ENCODE measurements around the gene NEDD4L. TPM values are rescaled to one million over a fixed set of nuclear protein-coding genes. Genes with fewer than 3 reads are reported as not detected.
A peak's percentile ranks its signal among the peaks of the same experiment; 100 is the strongest.
"Not testable (repeated sequence)": the region's sequence is repeated elsewhere in the genome, so short reads cannot be mapped to it uniquely, and the experiment has no call there.

NEDD4L gene
- total RNA-seq, 3 donors from 2014 or later = 161 to 309 (median 256) TPM

DNA sequence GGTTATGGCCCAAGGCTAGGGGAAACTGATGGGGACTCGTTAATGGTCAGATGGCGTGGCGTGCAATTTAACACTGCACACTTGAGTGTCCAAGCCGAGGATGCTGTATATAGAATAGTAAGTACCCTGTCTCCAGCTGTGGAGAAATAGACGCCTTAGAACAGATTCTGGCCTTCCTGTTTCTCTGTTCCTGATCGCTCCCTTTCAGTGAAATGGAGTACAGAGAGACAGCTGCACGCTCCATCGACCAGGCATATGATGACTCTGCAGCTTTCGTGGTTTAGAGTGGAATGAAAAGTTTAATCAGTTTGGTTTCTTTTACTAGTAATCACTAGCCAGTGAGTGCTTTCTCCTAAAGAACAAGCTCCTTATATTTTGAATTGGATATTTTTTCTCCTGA is 213.4 kb downstream of the NEDD4L start:
- no peak overlapping the region for H3K4me3 ChIP-seq
- no peaks in the 10 kb centered on the region for H3K36me3 ChIP-seq (ENCODE audit: low read depth)
- ATAC-seq = peak; percentile 13
- DNase-seq = no peak
- intact Hi-C loops (cut with DNase I, micrococcal nuclease) = loop anchor here in 1 of 2 donors (10.0 kb wide), 1 partner anchor 63 kb away; no protein-coding TSS in a partner anchor
- H3K4me1 ChIP-seq (ENCODE audit: low read depth) = peaks cover 3% of the 10 kb centered on the region
- TF ChIP-seq, protein P1, sequence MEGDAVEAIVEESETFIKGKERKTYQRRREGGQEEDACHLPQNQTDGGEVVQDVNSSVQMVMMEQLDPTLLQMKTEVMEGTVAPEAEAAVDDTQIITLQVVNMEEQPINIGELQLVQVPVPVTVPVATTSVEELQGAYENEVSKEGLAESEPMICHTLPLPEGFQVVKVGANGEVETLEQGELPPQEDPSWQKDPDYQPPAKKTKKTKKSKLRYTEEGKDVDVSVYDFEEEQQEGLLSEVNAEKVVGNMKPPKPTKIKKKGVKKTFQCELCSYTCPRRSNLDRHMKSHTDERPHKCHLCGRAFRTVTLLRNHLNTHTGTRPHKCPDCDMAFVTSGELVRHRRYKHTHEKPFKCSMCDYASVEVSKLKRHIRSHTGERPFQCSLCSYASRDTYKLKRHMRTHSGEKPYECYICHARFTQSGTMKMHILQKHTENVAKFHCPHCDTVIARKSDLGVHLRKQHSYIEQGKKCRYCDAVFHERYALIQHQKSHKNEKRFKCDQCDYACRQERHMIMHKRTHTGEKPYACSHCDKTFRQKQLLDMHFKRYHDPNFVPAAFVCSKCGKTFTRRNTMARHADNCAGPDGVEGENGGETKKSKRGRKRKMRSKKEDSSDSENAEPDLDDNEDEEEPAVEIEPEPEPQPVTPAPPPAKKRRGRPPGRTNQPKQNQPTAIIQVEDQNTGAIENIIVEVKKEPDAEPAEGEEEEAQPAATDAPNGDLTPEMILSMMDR (IDR thresholded peaks at IDR 0.05) = no peak
- H3K9me3 ChIP-seq = no peaks in the 10 kb centered on the region

DNA sequence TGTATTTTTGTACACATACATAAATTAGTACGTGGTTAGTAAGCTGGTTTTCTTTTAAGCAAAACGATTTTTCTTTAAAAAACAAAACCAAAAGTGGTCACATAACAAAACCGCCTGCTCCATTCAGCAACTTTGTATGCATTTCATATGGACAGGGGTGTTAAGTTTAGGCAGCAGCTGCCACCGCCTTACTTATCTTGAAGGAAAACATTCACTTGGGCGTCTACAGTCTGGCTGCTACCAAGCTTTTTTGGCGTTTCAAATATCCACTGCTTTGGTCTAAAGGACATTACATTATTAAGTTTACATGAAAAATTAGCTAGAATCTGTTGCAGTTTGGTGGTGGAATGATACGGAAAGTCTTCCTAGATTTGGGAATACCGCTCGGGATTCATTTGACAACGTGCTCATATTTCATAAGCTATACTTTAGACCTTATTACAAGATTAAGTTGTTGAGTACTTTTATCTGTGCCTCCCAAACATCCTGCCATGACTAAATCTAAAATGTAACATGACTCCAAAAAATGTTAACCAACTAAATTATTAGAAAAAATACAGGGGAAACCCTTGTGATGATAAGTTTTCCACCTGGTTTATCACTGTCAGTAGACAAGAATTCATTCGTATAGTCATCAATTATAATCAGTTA is 214.8 kb downstream of the NEDD4L start:
- Histone ChIP-seq H3K36me3 (ENCODE audit: low read depth) (no peaks in the 10 kb centered on the region), H3K9me3 (no peaks in the 10 kb centered on the region), H3K4me1 (ENCODE audit: low read depth) (peaks cover 3% of the 10 kb centered on the region), H3K4me3 (no peak overlapping the region)
- no peak for ATAC-seq
- TF ChIP-seq, protein P1 (IDR thresholded peaks at IDR 0.05) = no peak
- DNase-seq = no peak
- intact Hi-C loops (cut with DNase I, micrococcal nuclease) = loop anchor here in 1 of 2 donors (10.0 kb wide), 1 partner anchor 64 kb away; no protein-coding TSS in a partner anchor

DNA sequence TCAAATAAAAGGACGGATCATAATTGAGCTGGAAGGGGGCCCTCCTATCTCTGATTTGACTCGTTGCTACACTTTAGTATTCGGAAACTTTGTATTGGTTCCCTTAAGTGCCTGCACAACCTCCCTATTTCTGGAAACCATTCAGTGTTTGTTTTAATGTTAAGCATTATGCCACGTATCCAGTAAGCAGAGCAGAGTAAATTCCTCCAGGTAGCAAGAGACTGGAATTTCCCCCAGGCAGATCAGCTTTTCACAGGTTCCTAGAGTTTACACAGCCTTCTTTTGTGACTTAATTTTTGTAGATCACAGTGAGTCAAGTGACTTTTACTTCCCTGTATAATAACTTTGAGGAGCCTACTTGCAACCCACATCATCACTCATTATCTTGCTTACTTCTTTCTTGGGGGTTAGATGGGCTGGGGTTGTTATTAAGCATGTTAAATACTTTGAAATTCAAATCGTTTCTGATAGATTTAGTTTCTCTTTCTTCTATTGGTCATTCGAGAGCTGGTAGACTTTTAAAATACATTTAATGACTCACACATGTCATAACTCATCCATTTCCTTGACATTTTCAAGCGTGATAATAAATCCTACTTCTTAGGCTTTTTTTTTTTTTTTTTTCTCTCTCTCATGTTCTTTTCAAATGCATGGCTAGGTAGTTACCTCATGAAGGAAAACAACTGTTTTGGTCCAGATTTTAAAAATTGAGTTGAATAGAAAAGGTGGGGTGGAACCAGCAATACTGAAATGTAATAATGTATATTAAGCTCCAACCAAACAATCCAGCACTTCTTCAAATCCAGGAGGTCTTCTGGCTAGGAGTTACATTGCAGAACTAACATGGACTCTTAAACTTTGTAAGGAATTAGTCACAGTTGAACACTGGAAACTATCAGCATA is 219.3 kb downstream of the NEDD4L start:
- H3K4me1 ChIP-seq (ENCODE audit: low read depth) = peaks cover 3% of the 10 kb centered on the region
- intact Hi-C loops (cut with DNase I, micrococcal nuclease) = no loop called here
- H3K36me3 ChIP-seq (ENCODE audit: low read depth) = no peaks in the 10 kb centered on the region
- no peak for DNase-seq
- no peaks in the 10 kb centered on the region for H3K9me3 ChIP-seq
- H3K4me3 ChIP-seq = no peak overlapping the region
- ATAC-seq = peak; percentile 73
- TF ChIP-seq, protein P1 (IDR thresholded peaks at IDR 0.05) = no peak

DNA sequence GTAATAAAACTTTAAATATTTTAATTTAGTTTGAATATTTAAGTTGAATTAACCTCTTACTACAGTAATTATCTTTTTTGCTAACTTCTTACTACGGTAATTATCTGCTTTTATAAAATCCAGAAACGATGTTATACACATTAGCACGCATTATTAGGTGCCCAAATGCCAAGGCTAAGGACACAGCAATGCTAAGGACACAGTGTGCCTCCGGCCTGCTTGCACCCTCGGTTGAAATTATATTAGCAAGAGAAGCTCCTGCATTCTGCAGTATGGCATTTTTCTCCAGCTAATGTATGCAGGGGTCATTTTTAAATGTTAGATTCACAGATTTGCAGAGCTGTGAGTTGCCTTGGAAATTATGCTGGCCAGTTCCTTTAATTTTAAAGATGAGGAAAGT is 220.0 kb downstream of the NEDD4L start:
- peaks cover 3% of the 10 kb centered on the region for H3K4me1 ChIP-seq (ENCODE audit: low read depth)
- H3K9me3 ChIP-seq = no peaks in the 10 kb centered on the region
- intact Hi-C loops (cut with DNase I, micrococcal nuclease) = no loop called here

DNA sequence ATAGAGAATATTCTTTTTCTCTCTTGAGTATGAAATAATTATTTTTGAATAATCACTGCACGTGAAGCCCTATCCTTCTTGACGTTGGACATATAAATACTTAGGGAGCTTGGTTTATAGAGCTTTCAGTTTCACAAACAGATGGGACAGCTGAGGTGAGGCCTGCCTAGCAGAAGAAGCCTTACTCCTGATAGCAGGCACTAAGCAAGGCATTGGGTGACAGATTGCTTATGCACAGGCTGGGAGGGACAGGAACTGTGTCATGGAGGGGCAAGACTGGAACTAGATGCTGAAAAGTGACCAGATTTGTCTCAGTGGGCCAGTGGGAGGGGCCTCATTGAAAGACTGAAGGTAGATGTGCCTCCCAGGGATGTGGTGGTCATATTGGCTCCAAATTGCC is 220.8 kb downstream of the NEDD4L start:
- H3K36me3 ChIP-seq (ENCODE audit: low read depth) = no peaks in the 10 kb centered on the region
- ATAC-seq (peak; percentile 29), DNase-seq (no peak)
- intact Hi-C loops (cut with DNase I, micrococcal nuclease) = no loop called here
- H3K9me3 ChIP-seq = no peaks in the 10 kb centered on the region
- H3K4me3 ChIP-seq = no peak overlapping the region
- TF ChIP-seq, protein P1 (IDR thresholded peaks at IDR 0.05) = no peak
- H3K4me1 ChIP-seq (ENCODE audit: low read depth) = peaks cover 3% of the 10 kb centered on the region

More for the DNA sequence above, 220.0 kb downstream of the NEDD4L start:
- ATAC-seq (no peak), DNase-seq (no peak)
- TF ChIP-seq, protein P1 (IDR thresholded peaks at IDR 0.05) = no peak
- H3K36me3 ChIP-seq (ENCODE audit: low read depth) = no peaks in the 10 kb centered on the region
- no peak overlapping the region for H3K4me3 ChIP-seq

DNA sequence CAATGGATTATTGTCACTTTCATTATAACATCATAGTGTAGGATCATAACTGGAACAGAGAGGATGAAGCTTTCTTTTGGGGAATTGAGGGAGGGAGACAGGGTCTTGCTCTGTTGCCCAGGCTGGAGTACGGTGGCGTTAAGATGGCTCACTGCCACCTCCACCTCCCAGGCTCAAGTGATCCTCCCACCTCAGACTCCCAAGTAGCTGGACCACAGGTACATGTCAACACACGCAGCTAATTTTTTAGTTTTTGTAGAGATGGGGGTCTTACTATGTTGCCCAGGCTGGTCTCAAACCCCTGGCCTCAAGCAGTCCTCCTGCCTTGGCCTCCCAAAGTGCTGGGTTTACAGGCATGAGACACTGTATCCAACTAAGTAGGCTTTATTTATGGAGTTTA is 221.5 kb downstream of the NEDD4L start:
- H3K9me3 ChIP-seq; DNase-seq; H3K4me3 ChIP-seq; intact Hi-C loops (cut with DNase I, micrococcal nuclease); H3K4me1 ChIP-seq (ENCODE audit: low read depth); H3K36me3 ChIP-seq (ENCODE audit: low read depth); ATAC-seq: not testable (repeated sequence)
